Testis (tissue), 3 donors: ENCODE measurements around the gene ZMYND11. TPM values are rescaled to one million over a fixed set of nuclear protein-coding genes. Genes with fewer than 3 reads are reported as not detected.

Source experiments
- DNase-seq: peaks from one replicate; pipeline ENCODE4 v3.0.0-alpha.2; 2019
- H3K27ac ChIP-seq, 2 donors: fragments of 200-600 bp; sonication (generic); one replicate each; pipeline ENCODE4 v1.5.1; 2019
- H3K27me3 ChIP-seq: fragments of 200-600 bp; sonication (generic); one replicate; pipeline ENCODE4 v1.5.1; 2019
- H3K36me3 ChIP-seq: fragments of 200-600 bp; sonication (generic); one replicate; pipeline ENCODE4 v1.5.1; 2017; ENCODE audit warnings: low read depth; ENCODE audit errors: missing control alignments
- H3K4me1 ChIP-seq: fragments of 200-600 bp; sonication (generic); one replicate; pipeline ENCODE4 v1.5.1; 2019
- H3K4me3 ChIP-seq, 2 donors: fragments of 200-600 bp; sonication (generic); one replicate each; pipeline ENCODE4 v1.5.1; 2017 to 2019
- H3K9me3 ChIP-seq: fragments of 200-600 bp; sonication (generic); one replicate; pipeline ENCODE4 v1.5.1; 2017
- POLR2A ChIP-seq: fragments of 450-650 bp; IDR thresholded peaks from one replicate; pipeline ENCODE4 v1.6.1; 2017; ENCODE audit warnings: antibody characterized with exemption, mild to moderate bottlenecking, moderate library complexity
- WGBS, 2 donors: methylation state at CpG; one replicate each; pipeline ENCODE4 v1.1.5; 2018; 5-methylcytosine and 5-hydroxymethylcytosine counted together
- intact Hi-C: fragments of 100-400 bp; cut with DNase I; formaldehyde crosslinking; loops from one replicate; pipeline ENCODE4 v1.15.1; 2023; ENCODE audit warnings: low total_unique reads
- polyA plus RNA-seq: library from polyadenylated mRNA; stranded (reverse); fragments of 350-450 nt; fragmentation: Illumina TruSeq; extraction: RNeasy Lipid Tissue Mini Kit (QIAGEN cat#74804); gene quantifications from one replicate; pipeline ENCODE4 v1.2.3, GENCODE V29; 2014; ENCODE audit warnings: low read depth, low replicate concordance; ENCODE audit not compliant: insufficient read depth
- total RNA-seq, 2 donors: library from RNA; depleted of rRNA; stranded (reverse); fragments of >200 nt; gene quantifications; one replicate each; pipeline ENCODE4 v1.2.3, GENCODE V29; 2016
- TF ChIP-seq, protein P1 (sequence below), 3 experiments: fragments of 450-650 bp in 2 of 3; fragments of 200-600 bp in 1 of 3; sonication (generic) in 1 of 3; IDR thresholded peaks; one replicate each; pipeline ENCODE4 v1.5.1; 2016 to 2019; ENCODE audit warnings: antibody characterized with exemption in 3 of 3, mild to moderate bottlenecking in 2 of 3, moderate library complexity in 1 of 3

ZMYND11 gene
- total and polyA plus RNA-seq, 3 donors from 2014 or later: 55.8 to 66.2 (median 61.0) TPM

DNA sequence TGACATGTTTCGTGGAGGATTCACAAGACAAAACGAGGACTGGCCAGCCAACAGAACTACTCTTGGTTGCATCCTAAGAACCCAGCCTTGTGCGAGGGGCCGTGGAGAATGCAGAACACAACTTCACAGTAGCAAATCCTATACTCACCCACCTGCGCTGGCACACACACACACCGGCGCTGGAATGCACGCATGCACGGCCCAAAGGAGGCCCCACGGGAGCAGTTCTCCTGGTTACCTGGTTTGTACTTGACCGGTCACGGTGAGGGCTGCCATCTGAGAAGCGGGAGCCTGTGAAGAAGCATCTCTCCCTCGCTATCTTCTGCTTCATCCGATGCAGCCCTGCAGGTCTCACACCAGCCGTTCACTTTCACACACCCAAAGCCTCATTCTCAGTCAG, 137.8 kb downstream of the ZMYND11 start:
- no peaks in the 10 kb centered on the region for H3K9me3 ChIP-seq
- no peaks in the 10 kb centered on the region for H3K36me3 ChIP-seq
- DNase-seq: no peak
- H3K4me3 ChIP-seq: no peak overlapping the region
- no peak for TF ChIP-seq POLR2A
- TF ChIP-seq, protein P1, sequence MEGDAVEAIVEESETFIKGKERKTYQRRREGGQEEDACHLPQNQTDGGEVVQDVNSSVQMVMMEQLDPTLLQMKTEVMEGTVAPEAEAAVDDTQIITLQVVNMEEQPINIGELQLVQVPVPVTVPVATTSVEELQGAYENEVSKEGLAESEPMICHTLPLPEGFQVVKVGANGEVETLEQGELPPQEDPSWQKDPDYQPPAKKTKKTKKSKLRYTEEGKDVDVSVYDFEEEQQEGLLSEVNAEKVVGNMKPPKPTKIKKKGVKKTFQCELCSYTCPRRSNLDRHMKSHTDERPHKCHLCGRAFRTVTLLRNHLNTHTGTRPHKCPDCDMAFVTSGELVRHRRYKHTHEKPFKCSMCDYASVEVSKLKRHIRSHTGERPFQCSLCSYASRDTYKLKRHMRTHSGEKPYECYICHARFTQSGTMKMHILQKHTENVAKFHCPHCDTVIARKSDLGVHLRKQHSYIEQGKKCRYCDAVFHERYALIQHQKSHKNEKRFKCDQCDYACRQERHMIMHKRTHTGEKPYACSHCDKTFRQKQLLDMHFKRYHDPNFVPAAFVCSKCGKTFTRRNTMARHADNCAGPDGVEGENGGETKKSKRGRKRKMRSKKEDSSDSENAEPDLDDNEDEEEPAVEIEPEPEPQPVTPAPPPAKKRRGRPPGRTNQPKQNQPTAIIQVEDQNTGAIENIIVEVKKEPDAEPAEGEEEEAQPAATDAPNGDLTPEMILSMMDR (IDR thresholded peaks at IDR 0.05): no peak
- no peaks in the 10 kb centered on the region for H3K4me1 ChIP-seq
- H3K27ac ChIP-seq: no peak overlapping the region
- 95% methylated on average over 16 of the region's 16 CpGs for WGBS, 2 donors
- intact Hi-C loops: no loop called here
- no peaks in the 10 kb centered on the region for H3K27me3 ChIP-seq

DNA sequence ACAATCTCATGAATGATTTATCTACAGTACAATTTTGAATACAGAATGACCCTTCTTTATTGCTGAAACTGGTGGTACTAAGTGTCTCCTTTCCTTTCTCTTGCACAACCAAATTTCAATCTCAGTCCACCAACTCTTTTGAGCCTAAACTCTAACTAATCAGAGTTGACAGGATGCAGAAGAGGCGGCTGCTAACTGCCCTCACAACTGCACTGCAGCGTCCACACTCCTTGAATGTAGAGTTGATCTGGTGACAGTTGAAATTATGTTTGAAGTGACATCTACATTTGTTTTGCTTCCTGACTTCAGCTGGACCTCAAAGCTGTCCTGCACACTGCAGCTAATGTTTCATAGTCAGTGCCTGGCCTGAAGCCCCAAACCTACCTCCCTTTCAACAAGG, 139.6 kb downstream of the ZMYND11 start:
- intact Hi-C loops: no loop called here
- no peak for DNase-seq
- Histone ChIP-seq H3K27ac (no peak overlapping the region), H3K27me3 (no peaks in the 10 kb centered on the region), H3K9me3 (no peaks in the 10 kb centered on the region), H3K36me3 (no peaks in the 10 kb centered on the region), H3K4me1 (no peaks in the 10 kb centered on the region), H3K4me3 (no peak overlapping the region)
- WGBS, 2 donors: 55 to 77% methylated on average over 2 of the region's 2 CpGs
- TF ChIP-seq POLR2A: no peak

DNA sequence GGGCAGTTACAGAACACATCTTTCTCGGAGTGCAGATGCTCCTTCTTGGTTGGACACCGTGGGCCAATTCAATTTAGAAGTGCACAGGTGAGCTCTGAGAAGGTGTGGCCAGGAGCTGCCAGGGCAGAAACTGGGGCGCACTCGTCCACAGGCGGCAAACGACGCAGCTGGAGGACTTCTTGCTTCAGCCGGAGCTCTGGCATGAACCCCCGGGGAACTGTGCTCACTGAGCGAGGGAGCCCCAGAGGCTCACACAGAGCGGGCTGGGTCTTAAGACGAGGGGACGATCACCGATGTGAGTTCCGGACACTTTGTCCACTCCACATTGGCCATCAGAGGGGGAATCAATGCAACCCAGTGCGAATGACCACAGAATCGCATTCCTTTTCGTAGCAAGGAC, 140.4 kb downstream of the ZMYND11 start:
- H3K27me3 ChIP-seq: no peaks in the 10 kb centered on the region
- WGBS, 2 donors: 97% methylated on average over 18 of the region's 18 CpGs
- H3K9me3 ChIP-seq: no peaks in the 10 kb centered on the region
- no peak for DNase-seq
- TF ChIP-seq, protein P1 (IDR thresholded peaks at IDR 0.05): no peak
- TF ChIP-seq POLR2A: no peak
- H3K4me1 ChIP-seq: no peaks in the 10 kb centered on the region
- no peak overlapping the region for H3K4me3 ChIP-seq
- no peak overlapping the region for H3K27ac ChIP-seq
- intact Hi-C loops: no loop called here
- no peaks in the 10 kb centered on the region for H3K36me3 ChIP-seq

DNA sequence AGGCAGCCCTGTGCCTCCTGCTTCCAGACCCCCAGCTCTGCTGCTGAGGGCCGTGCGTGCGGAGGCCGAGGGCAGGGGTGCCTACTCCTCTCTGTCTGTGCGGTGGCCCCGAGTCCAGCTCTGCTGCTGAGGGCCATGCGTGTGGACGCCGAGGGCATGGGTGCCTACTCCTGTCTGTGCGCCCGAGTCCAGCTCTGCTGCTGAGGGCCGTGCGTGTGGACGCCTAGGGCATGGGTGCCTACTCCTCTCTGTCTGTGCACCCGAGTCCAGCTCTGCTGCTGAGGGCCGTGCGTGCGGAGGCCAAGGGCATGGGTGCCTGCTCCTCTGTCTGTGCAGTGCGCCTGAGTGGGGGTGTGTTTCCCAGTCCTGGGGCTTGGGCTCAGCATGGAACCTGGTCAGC, 142.7 kb downstream of the ZMYND11 start:
- H3K4me3 ChIP-seq: no peak overlapping the region
- no peaks in the 10 kb centered on the region for H3K9me3 ChIP-seq
- no peak for TF ChIP-seq POLR2A
- no peaks in the 10 kb centered on the region for H3K4me1 ChIP-seq
- 96% methylated on average over 19 of the region's 19 CpGs; no CpG with 5 or more reads in 1 of the 2 donors for WGBS, 2 donors
- no peak for DNase-seq
- no peaks in the 10 kb centered on the region for H3K36me3 ChIP-seq
- no peak overlapping the region for H3K27ac ChIP-seq
- no peaks in the 10 kb centered on the region for H3K27me3 ChIP-seq
- intact Hi-C loops: no loop called here

DNA sequence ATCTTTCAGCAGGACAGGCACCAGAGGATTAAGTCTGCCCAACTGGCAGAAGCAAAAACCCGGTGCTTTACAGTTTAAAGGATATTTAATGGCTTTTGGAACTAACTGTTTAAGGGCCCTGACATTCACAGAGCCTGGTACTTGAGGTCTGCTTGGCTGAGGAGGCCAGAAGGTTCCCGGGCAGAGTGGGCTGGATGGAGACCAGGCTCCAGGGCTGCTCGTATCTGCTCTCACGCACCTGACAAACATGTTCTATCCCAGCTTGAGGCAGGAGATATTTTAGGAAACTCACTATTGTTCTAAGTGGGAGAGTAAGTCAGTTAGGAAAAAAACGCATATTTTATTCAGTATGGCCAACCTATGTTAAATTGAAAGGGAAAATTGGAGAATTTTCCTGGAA, 143.5 kb downstream of the ZMYND11 start:
- intact Hi-C loops: no loop called here
- Histone ChIP-seq H3K4me3 (no peak overlapping the region), H3K36me3 (no peaks in the 10 kb centered on the region), H3K27me3 (no peaks in the 10 kb centered on the region), H3K9me3 (no peaks in the 10 kb centered on the region), H3K27ac (no peak overlapping the region), H3K4me1 (no peaks in the 10 kb centered on the region)
- 91 to 94% methylated on average over 5 of the region's 5 CpGs for WGBS, 2 donors
- TF ChIP-seq, protein P1 (IDR thresholded peaks at IDR 0.05): no peak
- no peak for TF ChIP-seq POLR2A
- DNase-seq: no peak

DNA sequence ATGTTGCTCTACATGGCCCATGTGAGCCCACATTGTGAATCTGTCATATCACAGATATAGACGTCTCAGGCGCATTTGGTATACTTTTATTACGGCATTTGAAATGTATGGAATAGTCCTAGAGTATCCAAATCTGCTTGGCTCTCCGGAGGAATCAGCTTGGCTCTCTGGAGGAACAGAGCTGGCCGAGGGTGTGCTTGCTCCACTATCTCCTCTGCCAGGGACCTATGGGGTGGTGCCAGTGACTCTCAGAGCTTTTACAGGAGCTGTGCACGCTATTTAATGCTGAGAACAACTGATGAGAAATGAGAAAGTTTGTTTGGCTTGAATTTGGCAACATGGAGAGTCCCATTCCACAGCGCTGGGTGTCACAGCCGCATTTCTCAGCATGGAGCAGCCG, 144.0 kb downstream of the ZMYND11 start:
- no peak overlapping the region for H3K4me3 ChIP-seq
- no peaks in the 10 kb centered on the region for H3K4me1 ChIP-seq
- 95 to 96% methylated on average over 9 of the region's 9 CpGs for WGBS, 2 donors
- no peaks in the 10 kb centered on the region for H3K36me3 ChIP-seq
- no peak for DNase-seq
- no peaks in the 10 kb centered on the region for H3K27me3 ChIP-seq
- H3K27ac ChIP-seq: no peak overlapping the region
- no peak for TF ChIP-seq POLR2A
- TF ChIP-seq, protein P1 (IDR thresholded peaks at IDR 0.05): no peak
- intact Hi-C loops: no loop called here
- no peaks in the 10 kb centered on the region for H3K9me3 ChIP-seq
